Measurements from ENCODE around the gene EVA1B. TPM values are rescaled to one million over a fixed set of nuclear protein-coding genes. Genes with fewer than 3 reads are reported as not detected.

EVA1B gene
- total RNA-seq, 1 experiment from 2014 or later = 79.0 TPM

- Histone ChIP-seq H3K4me1 (ENCODE audit: control insufficient read depth, insufficient read depth, low read length) (peaks cover 5% of the 10 kb centered on the region; the same call in 1 of the 2 replicates), H3K4me3 (ENCODE audit: low read depth in 2 of 2, low read length in 2 of 2) (no peak overlapping the region), H3K36me3 (ENCODE audit: control insufficient read depth, insufficient read depth, low read length) (peaks cover 34% of the 10 kb centered on the region), H3K27ac (ENCODE audit: low read length) (no peak overlapping the region), H3K9me3 (ENCODE audit: control insufficient read depth, insufficient read depth, low read depth, low read length) (no peaks in the 10 kb centered on the region), H3K27me3 (ENCODE audit: control insufficient read depth, insufficient read depth, low read length) (no peaks in the 10 kb centered on the region)
- BruUV-seq (replicated peaks) = TSS peak; percentile 10
- DNase-seq (ENCODE audit: low read depth, low spot score) (no peak), ATAC-seq (no peak)
- POLR2A ChIA-PET = interaction anchor here (0.6 kb wide), 2 partner anchors 19 to 113 kb away, joined by 5 to 6 read pairs; no protein-coding TSS in a partner anchor
- in situ Hi-C loops (cut with HindIII; ENCODE audit: low pct_unique_long_range_greater_than_20kb, low sequenced_read_pairs) (no loop called here), intact Hi-C loops (cut with micrococcal nuclease; ENCODE audit: unreplicated experiment) (no loop called here)
- TF ChIP-seq SIN3A (IDR thresholded peaks at IDR 0.05; ENCODE audit: borderline replicate concordance, insufficient read depth, low read depth, low read length) (no peak), TCF7L2 (IDR thresholded peaks at IDR 0.05; ENCODE audit: low read depth, low read length) (no peak), REST (IDR thresholded peaks at IDR 0.05; ENCODE audit: insufficient read depth in 1 of 2, low read depth in 2 of 2, low read length in 1 of 2) (no peak), POLR2AphosphoS5 (IDR thresholded peaks at IDR 0.05; ENCODE audit: low read depth, low read length) (no peak)
- TF ChIP-seq, protein P1, sequence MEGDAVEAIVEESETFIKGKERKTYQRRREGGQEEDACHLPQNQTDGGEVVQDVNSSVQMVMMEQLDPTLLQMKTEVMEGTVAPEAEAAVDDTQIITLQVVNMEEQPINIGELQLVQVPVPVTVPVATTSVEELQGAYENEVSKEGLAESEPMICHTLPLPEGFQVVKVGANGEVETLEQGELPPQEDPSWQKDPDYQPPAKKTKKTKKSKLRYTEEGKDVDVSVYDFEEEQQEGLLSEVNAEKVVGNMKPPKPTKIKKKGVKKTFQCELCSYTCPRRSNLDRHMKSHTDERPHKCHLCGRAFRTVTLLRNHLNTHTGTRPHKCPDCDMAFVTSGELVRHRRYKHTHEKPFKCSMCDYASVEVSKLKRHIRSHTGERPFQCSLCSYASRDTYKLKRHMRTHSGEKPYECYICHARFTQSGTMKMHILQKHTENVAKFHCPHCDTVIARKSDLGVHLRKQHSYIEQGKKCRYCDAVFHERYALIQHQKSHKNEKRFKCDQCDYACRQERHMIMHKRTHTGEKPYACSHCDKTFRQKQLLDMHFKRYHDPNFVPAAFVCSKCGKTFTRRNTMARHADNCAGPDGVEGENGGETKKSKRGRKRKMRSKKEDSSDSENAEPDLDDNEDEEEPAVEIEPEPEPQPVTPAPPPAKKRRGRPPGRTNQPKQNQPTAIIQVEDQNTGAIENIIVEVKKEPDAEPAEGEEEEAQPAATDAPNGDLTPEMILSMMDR (IDR thresholded peaks at IDR 0.05) = no peak
- CTCF ChIA-PET = no interaction called here
Observed at GRCh38 chr1:36295390-36295789, 28.1 kb downstream of the EVA1B start.

DNA sequence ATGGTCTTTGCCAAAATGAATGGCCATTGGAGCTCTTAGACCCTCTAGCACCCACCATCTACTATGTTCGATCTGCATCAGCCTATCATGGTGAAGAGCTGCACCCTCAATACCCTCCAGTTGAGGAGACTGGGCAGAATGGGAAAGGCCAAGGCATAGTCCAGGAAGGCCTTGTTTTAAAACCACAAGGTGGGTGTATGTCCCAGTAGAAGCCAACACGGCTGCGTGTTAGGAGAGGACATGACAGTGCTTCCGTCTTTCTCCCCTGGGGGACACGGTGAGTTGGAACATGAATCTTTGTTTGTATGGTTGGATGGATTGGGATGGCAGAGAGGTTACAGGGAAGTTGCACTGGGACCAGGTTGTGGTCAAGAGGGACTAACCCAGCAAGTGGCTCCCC is 35.9 kb downstream of the EVA1B start:
- Histone ChIP-seq H3K9me3 (ENCODE audit: control insufficient read depth, insufficient read depth, low read depth, low read length) (no peaks in the 10 kb centered on the region), H3K27ac (ENCODE audit: low read length) (no peak overlapping the region), H3K4me1 (ENCODE audit: control insufficient read depth, insufficient read depth, low read length) (no peaks in the 10 kb centered on the region; the same call in 1 of the 2 replicates), H3K36me3 (ENCODE audit: control insufficient read depth, insufficient read depth, low read length) (peaks cover 62% of the 10 kb centered on the region), H3K4me3 (ENCODE audit: low read depth in 2 of 2, low read length in 2 of 2) (no peak overlapping the region), H3K27me3 (ENCODE audit: control insufficient read depth, insufficient read depth, low read length) (no peaks in the 10 kb centered on the region)
- intact Hi-C loops (cut with micrococcal nuclease; ENCODE audit: unreplicated experiment) = no loop called here
- ATAC-seq (no peak), DNase-seq (ENCODE audit: low read depth, low spot score) (no peak)
- ChIA-PET CTCF (no interaction called here), POLR2A (interaction anchor here (0.6 to 1.2 kb wide), 2 partner anchors 11 to 68 kb away, joined by 3 to 5 read pairs; no protein-coding TSS in a partner anchor)
- TF ChIP-seq, protein P1 (IDR thresholded peaks at IDR 0.05) = no peak
- TF ChIP-seq REST (IDR thresholded peaks at IDR 0.05; ENCODE audit: insufficient read depth in 1 of 2, low read depth in 2 of 2, low read length in 1 of 2) (no peak), POLR2AphosphoS5 (IDR thresholded peaks at IDR 0.05; ENCODE audit: low read depth, low read length) (no peak), TCF7L2 (IDR thresholded peaks at IDR 0.05; ENCODE audit: low read depth, low read length) (no peak), SIN3A (IDR thresholded peaks at IDR 0.05; ENCODE audit: borderline replicate concordance, insufficient read depth, low read depth, low read length) (no peak)
- in situ Hi-C loops (cut with HindIII; ENCODE audit: low pct_unique_long_range_greater_than_20kb, low sequenced_read_pairs) = no loop called here
- BruUV-seq (replicated peaks) = no TSS peak
